Activated naive CD8-positive, alpha-beta T cell (primary cell): Measurements from ENCODE around the gene DIMT1.

ENCODE experiments used
- H3K27ac Mint-ChIP-seq: one replicate; pipeline ENCODE4 v1.8.0; 2021; ENCODE audit warnings: mixed read lengths
- H3K27me3 Mint-ChIP-seq: one replicate; pipeline ENCODE4 v1.8.0; 2021; ENCODE audit warnings: mixed read lengths
- H3K36me3 Mint-ChIP-seq: one replicate; pipeline ENCODE4 v1.8.0; 2021; ENCODE audit warnings: mixed read lengths
- H3K4me1 Mint-ChIP-seq: one replicate; pipeline ENCODE4 v1.8.0; 2021; ENCODE audit warnings: low read depth, mixed read lengths
- H3K4me3 Mint-ChIP-seq: one replicate; pipeline ENCODE4 v1.8.0; 2021; ENCODE audit warnings: mild to moderate bottlenecking, mixed read lengths
- H3K9me3 Mint-ChIP-seq: one replicate; pipeline ENCODE4 v1.8.0; 2021; ENCODE audit warnings: low read depth, mixed read lengths

DIMT1 gene

GRCh38 chr5:62342476-62342837 is 61.2 kb downstream of the DIMT1 start:
- peaks cover 8% of the 10 kb centered on the region for H3K36me3 Mint-ChIP-seq
- peak overlapping the region; percentile 94 for H3K27ac Mint-ChIP-seq
- H3K27me3 Mint-ChIP-seq: no peaks in the 10 kb centered on the region
- no peaks in the 10 kb centered on the region for H3K9me3 Mint-ChIP-seq
- H3K4me3 Mint-ChIP-seq: peak overlapping the region; percentile 70
- peaks cover 64% of the 10 kb centered on the region for H3K4me1 Mint-ChIP-seq

- Mint-ChIP-seq H3K36me3 (peaks cover 8% of the 10 kb centered on the region), H3K27ac (peak overlapping the region; percentile 94), H3K4me1 (peaks cover 65% of the 10 kb centered on the region), H3K9me3 (no peaks in the 10 kb centered on the region), H3K4me3 (peak overlapping the region; percentile 70), H3K27me3 (no peaks in the 10 kb centered on the region)
These were observed 61.8 kb downstream of the DIMT1 start for GRCh38 chr5:62341783-62342475.

- Mint-ChIP-seq H3K27me3 (no peaks in the 10 kb centered on the region), H3K9me3 (no peaks in the 10 kb centered on the region), H3K4me3 (peak overlapping the region; percentile 23), H3K36me3 (peaks cover 8% of the 10 kb centered on the region), H3K27ac (peak overlapping the region; percentile 94), H3K4me1 (peaks cover 65% of the 10 kb centered on the region)
These were observed 62.7 kb downstream of the DIMT1 start for GRCh38 chr5:62340979-62341378.

GRCh38 chr5:62340392-62340791 is 63.3 kb downstream of the DIMT1 start:
- Mint-ChIP-seq H3K36me3 (peaks cover 8% of the 10 kb centered on the region), H3K27ac (peak overlapping the region; percentile 6), H3K9me3 (no peaks in the 10 kb centered on the region), H3K4me3 (no peak overlapping the region), H3K27me3 (no peaks in the 10 kb centered on the region), H3K4me1 (peaks cover 68% of the 10 kb centered on the region)
